Osteoblast (primary cell): ENCODE data around the gene ATG7. TPM values are rescaled to one million over a fixed set of nuclear protein-coding genes. Genes with fewer than 3 reads are reported as not detected.

ENCODE experiments used
- DNase-seq: peaks from one replicate; pipeline ENCODE4 v3.0.0; 2011; ENCODE audit warnings: low spot score, mixed read lengths; ENCODE audit not compliant: insufficient read length; ENCODE audit errors: missing footprints
- H2AFZ ChIP-seq: 2 replicates; pipeline ENCODE4 v1.6.0; 2011; ENCODE audit warnings: mild to moderate bottlenecking, low read length
- H3K27ac ChIP-seq: 2 replicates; pipeline ENCODE4 v1.5.1; 2011; ENCODE audit warnings: mild to moderate bottlenecking, low read depth, low read length, moderate library complexity
- H3K27me3 ChIP-seq: 2 replicates; pipeline ENCODE4 v1.6.0; 2012; ENCODE audit warnings: mild to moderate bottlenecking, control low read depth, inconsistent platforms, low read length, moderate library complexity; ENCODE audit not compliant: insufficient read depth
- H3K36me3 ChIP-seq: 2 replicates; pipeline ENCODE4 v1.5.1; 2011; ENCODE audit warnings: mild to moderate bottlenecking, low read length, control low read depth, moderate library complexity; ENCODE audit not compliant: insufficient read depth
- H3K4me1 ChIP-seq: 2 replicates; pipeline ENCODE4 v1.5.1; 2011; ENCODE audit warnings: mild to moderate bottlenecking, low read length, control low read depth, moderate library complexity; ENCODE audit not compliant: insufficient read depth
- H3K4me2 ChIP-seq: 2 replicates; pipeline ENCODE4 v1.6.0; 2011; ENCODE audit warnings: mild to moderate bottlenecking, low read length; ENCODE audit not compliant: insufficient read depth
- H3K4me3 ChIP-seq: fragments of 200-600 bp; sonication (generic); 3 replicates; pipeline ENCODE4 v1.5.1; 2012; ENCODE audit warnings: mild to moderate bottlenecking, low read length, inconsistent platforms; ENCODE audit not compliant: insufficient read depth
- H3K79me2 ChIP-seq: 2 replicates; pipeline ENCODE4 v1.6.0; 2012; ENCODE audit warnings: mild to moderate bottlenecking, low read length, control low read depth, inconsistent platforms; ENCODE audit not compliant: insufficient read depth
- H3K9me3 ChIP-seq: 2 replicates; pipeline ENCODE4 v1.5.1; 2011; ENCODE audit warnings: low read depth, low read length, control low read depth
- H4K20me1 ChIP-seq: 2 replicates; pipeline ENCODE4 v1.6.0; 2012; ENCODE audit warnings: mild to moderate bottlenecking, low read length, control low read depth; ENCODE audit not compliant: insufficient read depth
- total RNA-seq: library from RNA; depleted of rRNA; stranded (reverse); fragments of >200 nt; gene quantifications from 2 replicates; pipeline ENCODE4 v1.2.3, GENCODE V29; 2012
- TF ChIP-seq, protein P1 (sequence below): IDR thresholded peaks from 2 replicates; pipeline ENCODE4 v1.5.1; 2011; ENCODE audit warnings: mild to moderate bottlenecking, low read depth, low read length, moderate library complexity; ENCODE audit errors: extremely low read depth

ATG7 gene
- total RNA-seq, 1 donor: 93.4 TPM

GRCh38 chr3:11562277-11562881, 290.2 kb downstream of the ATG7 start:
- Histone ChIP-seq H3K27ac (no peak overlapping the region), H3K4me3 (no peak overlapping the region), H3K4me1 (peaks cover 29% of the 10 kb centered on the region), H3K79me2 (peaks cover 89% of the 10 kb centered on the region), H2AFZ (no peak overlapping the region), H3K27me3 (no peaks in the 10 kb centered on the region), H4K20me1 (peaks cover 20% of the 10 kb centered on the region), H3K36me3 (peaks cover 62% of the 10 kb centered on the region), H3K9me3 (no peaks in the 10 kb centered on the region), H3K4me2 (no peak overlapping the region)
- TF ChIP-seq, protein P1, sequence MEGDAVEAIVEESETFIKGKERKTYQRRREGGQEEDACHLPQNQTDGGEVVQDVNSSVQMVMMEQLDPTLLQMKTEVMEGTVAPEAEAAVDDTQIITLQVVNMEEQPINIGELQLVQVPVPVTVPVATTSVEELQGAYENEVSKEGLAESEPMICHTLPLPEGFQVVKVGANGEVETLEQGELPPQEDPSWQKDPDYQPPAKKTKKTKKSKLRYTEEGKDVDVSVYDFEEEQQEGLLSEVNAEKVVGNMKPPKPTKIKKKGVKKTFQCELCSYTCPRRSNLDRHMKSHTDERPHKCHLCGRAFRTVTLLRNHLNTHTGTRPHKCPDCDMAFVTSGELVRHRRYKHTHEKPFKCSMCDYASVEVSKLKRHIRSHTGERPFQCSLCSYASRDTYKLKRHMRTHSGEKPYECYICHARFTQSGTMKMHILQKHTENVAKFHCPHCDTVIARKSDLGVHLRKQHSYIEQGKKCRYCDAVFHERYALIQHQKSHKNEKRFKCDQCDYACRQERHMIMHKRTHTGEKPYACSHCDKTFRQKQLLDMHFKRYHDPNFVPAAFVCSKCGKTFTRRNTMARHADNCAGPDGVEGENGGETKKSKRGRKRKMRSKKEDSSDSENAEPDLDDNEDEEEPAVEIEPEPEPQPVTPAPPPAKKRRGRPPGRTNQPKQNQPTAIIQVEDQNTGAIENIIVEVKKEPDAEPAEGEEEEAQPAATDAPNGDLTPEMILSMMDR: no peak
- DNase-seq: peak; percentile 27

GRCh38 chr3:11563159-11563864, 291.1 kb downstream of the ATG7 start:
- TF ChIP-seq, protein P1: no peak
- Histone ChIP-seq H3K27me3 (no peaks in the 10 kb centered on the region), H3K4me3 (no peak overlapping the region), H3K9me3 (no peaks in the 10 kb centered on the region), H3K27ac (no peak overlapping the region), H3K4me1 (peaks cover 29% of the 10 kb centered on the region), H4K20me1 (peaks cover 18% of the 10 kb centered on the region), H3K79me2 (peaks cover 91% of the 10 kb centered on the region), H3K4me2 (no peak overlapping the region), H2AFZ (no peak overlapping the region), H3K36me3 (peaks cover 62% of the 10 kb centered on the region)
- DNase-seq: peak; percentile 75

GRCh38 chr3:11563865-11564185, 291.6 kb downstream of the ATG7 start:
- Histone ChIP-seq H3K36me3 (peaks cover 58% of the 10 kb centered on the region), H4K20me1 (peaks cover 13% of the 10 kb centered on the region)
- TF ChIP-seq, protein P1: no peak

DNA sequence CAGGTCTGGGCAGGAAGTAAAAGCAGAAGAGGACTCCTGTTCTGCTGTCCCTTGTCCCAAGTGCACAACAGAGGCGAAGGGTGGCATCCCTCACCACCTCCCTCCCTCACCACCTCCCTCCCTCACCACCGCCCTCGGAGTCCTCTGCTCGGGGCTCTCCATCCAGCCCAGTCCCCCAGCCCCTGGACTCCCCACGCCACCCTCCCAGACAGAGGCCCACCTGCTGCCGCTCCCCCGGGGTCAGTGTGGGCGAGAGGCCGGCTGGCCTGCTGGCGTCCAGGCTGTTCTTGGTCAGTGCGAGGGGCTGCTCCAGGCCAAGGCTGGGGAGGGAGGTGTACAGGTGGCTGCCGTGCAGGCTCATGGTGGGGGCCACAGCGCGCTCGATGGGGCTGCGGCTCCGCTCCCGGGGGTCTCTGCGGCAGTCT, 292.4 kb downstream of the ATG7 start:
- TF ChIP-seq, protein P1: no peak
- Histone ChIP-seq H4K20me1 (peaks cover 11% of the 10 kb centered on the region), H3K79me2 (peaks cover 86% of the 10 kb centered on the region), H3K4me3 (no peak overlapping the region), H2AFZ (no peak overlapping the region), H3K4me1 (peaks cover 33% of the 10 kb centered on the region), H3K36me3 (peaks cover 52% of the 10 kb centered on the region), H3K27me3 (no peaks in the 10 kb centered on the region), H3K4me2 (no peak overlapping the region), H3K9me3 (no peaks in the 10 kb centered on the region), H3K27ac (peak overlapping the region; percentile 31)
- peak; percentile 11 for DNase-seq

More at GRCh38 chr3:11563865-11564185, 291.6 kb downstream of the ATG7 start:
- no peak overlapping the region for H2AFZ ChIP-seq
- no peak overlapping the region for H3K4me3 ChIP-seq
- DNase-seq: peak; percentile 18
- no peaks in the 10 kb centered on the region for H3K27me3 ChIP-seq
- H3K27ac ChIP-seq: no peak overlapping the region
- H3K9me3 ChIP-seq: no peaks in the 10 kb centered on the region
- peaks cover 27% of the 10 kb centered on the region for H3K4me1 ChIP-seq
- peaks cover 86% of the 10 kb centered on the region for H3K79me2 ChIP-seq
- H3K4me2 ChIP-seq: no peak overlapping the region
